ENCODE measurements around the gene SARS2. TPM values are rescaled to one million over a fixed set of nuclear protein-coding genes. Genes with fewer than 3 reads are reported as not detected.
"Not testable (repeated sequence)": the region's sequence is repeated elsewhere in the genome, so short reads cannot be mapped to it uniquely, and the experiment has no call there.

SARS2 gene
- total RNA-seq, 1 experiment from 2014 or later: 25.7 TPM

GRCh38 chr19:38956264-38956663, 25.7 kb upstream of the SARS2 start:
- H3K4me3 ChIP-seq: no peak overlapping the region
- DNase-seq: no peak
- no peak overlapping the region for H3K27ac ChIP-seq
- H3K27me3 ChIP-seq: no peaks in the 10 kb centered on the region
- H3K9me3 ChIP-seq (replicated peaks): no peaks in the 10 kb centered on the region
- H3K36me3 ChIP-seq: no peaks in the 10 kb centered on the region
- no peaks in the 10 kb centered on the region for H3K4me1 ChIP-seq

- Histone ChIP-seq H3K36me3 (no peaks in the 10 kb centered on the region), H3K4me1 (no peaks in the 10 kb centered on the region), H3K27me3 (no peaks in the 10 kb centered on the region), H3K4me3 (no peak overlapping the region), H3K9me3 (replicated peaks) (no peaks in the 10 kb centered on the region), H3K27ac (no peak overlapping the region)
- DNase-seq: no peak
Observed at GRCh38 chr19:38953677-38954076, 23.1 kb upstream of the SARS2 start.

GRCh38 chr19:38952395-38953165, 22.0 kb upstream of the SARS2 start:
- Histone ChIP-seq H3K4me3 (no peak overlapping the region), H3K4me1 (no peaks in the 10 kb centered on the region), H3K27ac (no peak overlapping the region), H3K9me3 (replicated peaks) (no peaks in the 10 kb centered on the region), H3K36me3 (no peaks in the 10 kb centered on the region), H3K27me3 (no peaks in the 10 kb centered on the region)
- DNase-seq: peak; percentile 69 to 87

- no peak for DNase-seq
Observed at GRCh38 chr19:38951187-38951586, 20.6 kb upstream of the SARS2 start.

GRCh38 chr19:38949580-38950367, 19.2 kb upstream of the SARS2 start:
- Histone ChIP-seq H3K27me3 (no peaks in the 10 kb centered on the region), H3K9me3 (replicated peaks) (no peaks in the 10 kb centered on the region), H3K27ac (no peak overlapping the region), H3K4me1 (no peaks in the 10 kb centered on the region), H3K4me3 (no peak overlapping the region), H3K36me3 (no peaks in the 10 kb centered on the region)
- no peak for DNase-seq

More at GRCh38 chr19:38951187-38951586, 20.6 kb upstream of the SARS2 start:
- Histone ChIP-seq H3K27me3 (no peaks in the 10 kb centered on the region), H3K27ac (no peak overlapping the region), H3K9me3 (replicated peaks) (no peaks in the 10 kb centered on the region), H3K36me3 (no peaks in the 10 kb centered on the region), H3K4me1 (no peaks in the 10 kb centered on the region), H3K4me3 (no peak overlapping the region)

GRCh38 chr19:38946229-38947010, 15.9 kb upstream of the SARS2 start:
- H3K27me3 ChIP-seq: no peaks in the 10 kb centered on the region
- no peaks in the 10 kb centered on the region for H3K9me3 ChIP-seq (replicated peaks)
- DNase-seq: no peak
- H3K4me1 ChIP-seq: no peaks in the 10 kb centered on the region
- H3K27ac ChIP-seq: no peak overlapping the region
- no peaks in the 10 kb centered on the region for H3K36me3 ChIP-seq
- H3K4me3 ChIP-seq: no peak overlapping the region

GRCh38 chr19:38945562-38946228, 15.1 kb upstream of the SARS2 start:
- Histone ChIP-seq H3K4me3 (no peak overlapping the region), H3K4me1 (no peaks in the 10 kb centered on the region), H3K27me3 (no peaks in the 10 kb centered on the region), H3K36me3 (no peaks in the 10 kb centered on the region), H3K27ac (no peak overlapping the region), H3K9me3 (replicated peaks) (no peaks in the 10 kb centered on the region)
- no peak for DNase-seq

- H3K4me3 ChIP-seq: no peak overlapping the region
- no peak overlapping the region for H3K27ac ChIP-seq
- no peaks in the 10 kb centered on the region for H3K9me3 ChIP-seq (replicated peaks)
- no peaks in the 10 kb centered on the region for H3K4me1 ChIP-seq
- DNase-seq: no peak
- H3K27me3 ChIP-seq: no peaks in the 10 kb centered on the region
- no peaks in the 10 kb centered on the region for H3K36me3 ChIP-seq
Observed at GRCh38 chr19:38944981-38945506, 14.5 kb upstream of the SARS2 start.

GRCh38 chr19:38942471-38943181, 12.1 kb upstream of the SARS2 start:
- Histone ChIP-seq H3K36me3 (no peaks in the 10 kb centered on the region), H3K27ac (no peak overlapping the region), H3K4me3 (no peak overlapping the region), H3K4me1 (no peaks in the 10 kb centered on the region), H3K27me3 (no peaks in the 10 kb centered on the region), H3K9me3 (replicated peaks) (no peaks in the 10 kb centered on the region)
- no peak for DNase-seq

GRCh38 chr19:38941979-38942378, 11.4 kb upstream of the SARS2 start:
- H3K4me1 ChIP-seq: no peaks in the 10 kb centered on the region
- no peak for DNase-seq
- no peak overlapping the region for H3K4me3 ChIP-seq
- no peaks in the 10 kb centered on the region for H3K9me3 ChIP-seq (replicated peaks)
- no peaks in the 10 kb centered on the region for H3K27me3 ChIP-seq
- no peak overlapping the region for H3K27ac ChIP-seq
- H3K36me3 ChIP-seq: no peaks in the 10 kb centered on the region

- not testable (repeated sequence) for H3K4me3 ChIP-seq; H3K27ac ChIP-seq; H3K4me1 ChIP-seq; H3K36me3 ChIP-seq; DNase-seq; H3K27me3 ChIP-seq; H3K9me3 ChIP-seq (replicated peaks)
Observed at GRCh38 chr19:38941466-38941865, 10.9 kb upstream of the SARS2 start.

GRCh38 chr19:38939957-38940356, 9.4 kb upstream of the SARS2 start:
- Histone ChIP-seq H3K4me1 (no peaks in the 10 kb centered on the region), H3K9me3 (replicated peaks) (peaks cover 4% of the 10 kb centered on the region; the same call in 1 of the 2 replicates), H3K27ac (no peak overlapping the region), H3K4me3 (no peak overlapping the region), H3K27me3 (no peaks in the 10 kb centered on the region), H3K36me3 (no peaks in the 10 kb centered on the region)
- DNase-seq: no peak

- Histone ChIP-seq H3K4me3 (no peak overlapping the region), H3K27ac (no peak overlapping the region), H3K4me1 (no peaks in the 10 kb centered on the region), H3K36me3 (peaks cover 15% of the 10 kb centered on the region), H3K9me3 (replicated peaks) (peaks cover 4% of the 10 kb centered on the region; the same call in 1 of the 2 replicates), H3K27me3 (no peaks in the 10 kb centered on the region)
- no peak for DNase-seq
Observed at GRCh38 chr19:38933544-38933943, 3.0 kb upstream of the SARS2 start.

All from SJCRH30 (cell line).